Measurements from ENCODE around the gene MACROD1. TPM values are rescaled to one million over a fixed set of nuclear protein-coding genes. Genes with fewer than 3 reads are reported as not detected.

MACROD1 gene
- polyA plus RNA-seq, 4 donors: 13.1 to 137 (median 17.8) TPM

DNA sequence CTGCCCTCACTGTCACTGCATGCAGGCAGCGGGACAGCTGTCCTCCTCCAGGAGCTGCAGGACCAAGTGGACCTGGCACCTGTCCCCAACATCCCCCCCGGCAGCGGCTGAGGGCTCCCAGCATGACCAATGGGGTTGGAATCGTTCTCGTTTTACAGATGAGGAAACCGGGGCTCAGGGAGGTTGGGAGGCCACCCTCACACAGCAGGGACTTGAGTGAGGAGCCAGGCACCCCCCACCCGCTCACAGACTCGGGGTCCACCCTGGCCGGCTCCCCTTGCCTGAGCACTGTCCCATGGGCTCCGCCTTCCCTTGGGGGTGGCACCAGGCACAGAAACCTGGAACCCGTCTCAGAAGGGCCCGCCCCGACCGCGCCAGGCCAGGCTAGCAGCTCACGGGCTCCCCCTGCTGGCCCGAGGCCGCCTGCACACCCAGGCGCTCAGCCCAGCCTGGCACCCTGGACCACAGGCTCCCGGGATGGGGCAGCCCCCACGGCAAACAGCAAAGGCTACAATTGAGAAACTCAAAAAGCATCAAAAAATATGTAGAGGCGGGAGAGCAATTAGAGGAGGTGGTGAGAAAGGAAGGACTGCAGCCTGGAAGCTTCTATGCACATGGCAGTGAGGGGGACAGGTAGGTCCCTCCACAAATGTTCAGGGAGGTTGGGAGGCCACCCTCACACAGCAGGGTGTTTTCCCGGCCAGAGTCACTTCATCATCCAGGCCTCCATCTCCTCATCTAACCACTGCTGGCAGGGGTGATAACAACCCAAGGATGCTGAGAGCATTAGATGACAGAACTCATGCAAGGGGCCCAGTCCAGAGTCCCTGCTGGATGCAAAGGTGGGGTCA, 12.8 kb downstream of the MACROD1 start:
- 18 to 24% (median 20%) methylated on average over 23 of the region's 23 CpGs for WGBS, 3 donors
- peaks cover 0 to 5% (median 2%) of the 10 kb centered on the region in 3 donors for H3K4me1 ChIP-seq (ENCODE audit: control insufficient read depth in 3 of 3, insufficient read depth in 2 of 3, low read depth in 1 of 3, low read length in 2 of 3)
- peaks cover 0 to 29% (median 0%) of the 10 kb centered on the region in 3 donors for H3K36me3 ChIP-seq (ENCODE audit: control insufficient read depth in 3 of 3, insufficient read depth in 2 of 3, low read depth in 1 of 3, low read length in 3 of 3)
- H3K27me3 ChIP-seq (ENCODE audit: control insufficient read depth in 3 of 3, insufficient read depth in 3 of 3, low read length in 3 of 3): no peaks in the 10 kb centered on the region
- H3K4me3 ChIP-seq (ENCODE audit: low read depth in 1 of 3, low read length in 3 of 3): no peak overlapping the region
- DNase-seq: peak; percentile 50 to 67
- H3K9me3 ChIP-seq (ENCODE audit: control insufficient read depth in 2 of 2, insufficient read depth in 1 of 2, low read depth in 1 of 2, low read length in 1 of 2): no peaks in the 10 kb centered on the region
- no peak for FAIRE-seq
- no peak overlapping the region for H3K27ac ChIP-seq (ENCODE audit: low read depth in 1 of 3, low read length in 2 of 3)

DNA sequence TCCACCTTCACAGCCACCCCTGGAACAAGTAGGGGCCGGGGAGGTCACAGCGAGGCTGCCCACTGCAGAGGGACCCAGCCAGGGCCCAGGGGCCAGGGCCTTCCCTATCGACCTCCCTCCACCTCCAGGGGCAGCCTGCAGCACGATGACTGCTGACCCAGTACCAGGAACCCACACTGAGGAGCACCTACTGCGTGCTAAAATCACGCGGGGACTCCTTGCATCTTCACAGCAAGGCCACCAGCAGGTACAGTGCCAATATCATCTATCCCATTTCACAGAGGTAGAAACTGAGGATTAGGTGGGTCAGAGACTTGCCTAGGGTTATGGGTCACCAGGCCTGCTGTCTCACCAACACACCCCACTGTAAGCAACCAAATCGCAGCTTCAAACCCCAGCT, 14.6 kb downstream of the MACROD1 start:
- FAIRE-seq (no peak), DNase-seq (no peak)
- no peak overlapping the region for H3K27ac ChIP-seq (ENCODE audit: low read depth in 1 of 3, low read length in 2 of 3)
- H3K4me3 ChIP-seq (ENCODE audit: low read depth in 1 of 3, low read length in 3 of 3): no peak overlapping the region
- H3K36me3 ChIP-seq (ENCODE audit: control insufficient read depth in 3 of 3, insufficient read depth in 2 of 3, low read depth in 1 of 3, low read length in 3 of 3): peaks cover 0 to 23% (median 0%) of the 10 kb centered on the region in 3 donors
- H3K4me1 ChIP-seq (ENCODE audit: control insufficient read depth in 3 of 3, insufficient read depth in 2 of 3, low read depth in 1 of 3, low read length in 2 of 3): peaks cover 0 to 5% (median 2%) of the 10 kb centered on the region in 3 donors
- H3K9me3 ChIP-seq (ENCODE audit: control insufficient read depth in 2 of 2, insufficient read depth in 1 of 2, low read depth in 1 of 2, low read length in 1 of 2): no peaks in the 10 kb centered on the region
- WGBS, 3 donors: 87 to 93% (median 91%) methylated on average over 8 of the region's 8 CpGs
- no peaks in the 10 kb centered on the region for H3K27me3 ChIP-seq (ENCODE audit: control insufficient read depth in 3 of 3, insufficient read depth in 3 of 3, low read length in 3 of 3)

DNA sequence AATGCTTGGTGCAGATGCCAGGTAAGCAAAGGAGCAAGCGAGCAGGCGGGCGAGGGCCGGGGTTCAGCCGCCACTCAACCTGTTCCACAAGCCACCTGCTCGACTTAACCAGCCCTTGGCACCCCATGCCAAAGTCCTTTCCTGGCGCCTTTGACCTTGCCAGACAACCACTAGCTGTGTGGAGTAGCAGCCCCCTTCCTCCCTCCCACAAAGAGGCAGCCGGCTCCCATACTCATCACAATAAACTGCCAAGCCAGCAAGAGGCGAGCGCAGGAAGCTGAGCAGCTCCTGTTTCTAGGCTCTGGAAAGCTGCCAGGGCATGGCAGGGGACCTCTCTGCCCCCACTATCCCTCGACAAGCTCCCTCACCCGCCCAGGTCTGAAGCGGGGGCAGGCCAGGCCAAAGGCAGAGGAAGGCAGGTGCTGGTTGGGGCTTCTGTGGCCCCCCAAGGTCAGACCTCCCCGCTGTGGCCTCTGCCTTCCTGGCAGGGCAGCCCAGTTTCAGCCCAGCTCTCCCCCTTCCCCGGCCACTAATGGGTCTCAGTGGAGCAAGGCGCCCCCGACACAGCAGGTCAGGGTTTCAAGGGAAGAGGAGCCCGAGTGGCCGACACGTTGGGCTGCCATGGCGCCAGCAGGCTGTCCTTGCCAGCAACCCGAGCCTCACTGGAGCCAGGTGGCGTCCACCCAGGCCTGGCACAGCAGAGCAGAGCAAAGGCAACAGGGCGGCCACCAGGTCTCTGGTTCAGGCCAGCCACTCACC, 15.3 kb downstream of the MACROD1 start:
- DNase-seq (peak in 1 of 2 donors; percentile 28), FAIRE-seq (no peak)
- H3K4me3 ChIP-seq (ENCODE audit: low read depth in 1 of 3, low read length in 3 of 3): no peak overlapping the region
- WGBS, 3 donors: 45 to 74% (median 51%) methylated on average over 22 to 24 of the region's 24 CpGs
- H3K36me3 ChIP-seq (ENCODE audit: control insufficient read depth in 3 of 3, insufficient read depth in 2 of 3, low read depth in 1 of 3, low read length in 3 of 3): peaks cover 0 to 23% (median 0%) of the 10 kb centered on the region in 3 donors
- peaks cover 0 to 5% (median 2%) of the 10 kb centered on the region in 3 donors for H3K4me1 ChIP-seq (ENCODE audit: control insufficient read depth in 3 of 3, insufficient read depth in 2 of 3, low read depth in 1 of 3, low read length in 2 of 3)
- no peaks in the 10 kb centered on the region for H3K9me3 ChIP-seq (ENCODE audit: control insufficient read depth in 2 of 2, insufficient read depth in 1 of 2, low read depth in 1 of 2, low read length in 1 of 2)
- H3K27me3 ChIP-seq (ENCODE audit: control insufficient read depth in 3 of 3, insufficient read depth in 3 of 3, low read length in 3 of 3): no peaks in the 10 kb centered on the region
- H3K27ac ChIP-seq (ENCODE audit: low read depth in 1 of 3, low read length in 2 of 3): no peak overlapping the region

DNA sequence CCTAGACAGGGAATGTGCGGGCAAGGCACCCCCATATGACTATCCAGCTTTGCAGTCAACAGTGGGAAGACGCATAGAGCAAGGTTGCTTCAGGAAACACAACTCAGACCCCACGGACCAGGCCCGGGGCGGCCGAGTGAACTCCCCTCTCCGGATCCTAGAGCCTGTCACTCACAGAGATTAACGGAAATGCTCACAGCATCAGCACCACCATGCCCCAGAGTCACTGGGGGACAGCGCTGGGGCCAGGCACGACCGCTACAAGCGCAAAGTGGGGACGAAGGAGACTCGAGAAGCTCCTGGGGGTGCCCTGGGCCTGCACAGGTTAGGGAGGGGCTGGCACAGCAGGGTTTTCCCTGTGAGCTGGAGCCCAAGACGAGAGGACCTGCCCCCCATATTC, 15.9 kb downstream of the MACROD1 start:
- Histone ChIP-seq H3K36me3 (ENCODE audit: control insufficient read depth in 3 of 3, insufficient read depth in 2 of 3, low read depth in 1 of 3, low read length in 3 of 3) (peaks cover 0 to 25% (median 0%) of the 10 kb centered on the region in 3 donors), H3K4me3 (ENCODE audit: low read depth in 1 of 3, low read length in 3 of 3) (no peak overlapping the region), H3K4me1 (ENCODE audit: control insufficient read depth in 3 of 3, insufficient read depth in 2 of 3, low read depth in 1 of 3, low read length in 2 of 3) (peaks cover 0 to 5% (median 2%) of the 10 kb centered on the region in 3 donors), H3K27ac (ENCODE audit: low read depth in 1 of 3, low read length in 2 of 3) (no peak overlapping the region), H3K27me3 (ENCODE audit: control insufficient read depth in 3 of 3, insufficient read depth in 3 of 3, low read length in 3 of 3) (no peaks in the 10 kb centered on the region), H3K9me3 (ENCODE audit: control insufficient read depth in 2 of 2, insufficient read depth in 1 of 2, low read depth in 1 of 2, low read length in 1 of 2) (no peaks in the 10 kb centered on the region)
- FAIRE-seq (no peak), DNase-seq (no peak)
- 77 to 89% (median 81%) methylated on average over 15 of the region's 15 CpGs for WGBS, 3 donors

DNA sequence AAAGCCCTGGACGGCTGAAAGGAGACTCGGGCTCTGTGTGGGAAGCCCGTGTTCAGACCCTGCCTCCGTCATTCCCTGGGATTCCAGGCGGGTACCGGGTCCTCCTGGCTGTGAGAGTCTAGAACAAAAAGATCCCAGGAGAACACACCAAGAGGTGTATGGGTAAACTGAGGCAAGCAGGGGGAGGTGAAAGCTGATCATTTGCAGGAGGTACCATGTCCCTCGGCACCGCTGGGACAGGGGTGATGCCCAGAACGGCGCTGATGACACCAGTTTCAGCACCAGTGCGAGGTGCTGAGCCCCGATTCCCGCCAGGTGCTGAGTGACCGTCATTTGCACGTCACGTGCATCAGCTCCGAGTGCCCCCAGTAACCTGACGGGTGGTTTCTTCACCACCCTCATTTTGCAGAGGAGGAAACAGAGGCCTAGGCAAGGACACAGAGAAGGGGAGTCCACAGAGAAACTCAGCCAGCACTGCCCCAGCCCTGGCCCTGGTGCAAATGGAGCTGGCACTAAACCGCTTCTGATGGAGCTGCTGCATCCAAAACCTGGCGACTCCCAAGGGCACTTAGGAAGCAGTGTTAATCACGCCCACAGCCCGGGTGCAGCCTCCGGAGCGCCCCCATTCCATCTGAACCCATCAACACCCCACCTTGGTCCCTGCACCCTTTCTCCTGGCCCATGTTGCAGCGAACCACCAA, 16.8 kb downstream of the MACROD1 start:
- Histone ChIP-seq H3K4me3 (ENCODE audit: low read depth in 1 of 3, low read length in 3 of 3) (no peak overlapping the region), H3K36me3 (ENCODE audit: control insufficient read depth in 3 of 3, insufficient read depth in 2 of 3, low read depth in 1 of 3, low read length in 3 of 3) (peaks cover 0 to 33% (median 0%) of the 10 kb centered on the region in 3 donors), H3K27me3 (ENCODE audit: control insufficient read depth in 3 of 3, insufficient read depth in 3 of 3, low read length in 3 of 3) (no peaks in the 10 kb centered on the region), H3K27ac (ENCODE audit: low read depth in 1 of 3, low read length in 2 of 3) (no peak overlapping the region), H3K9me3 (ENCODE audit: control insufficient read depth in 2 of 2, insufficient read depth in 1 of 2, low read depth in 1 of 2, low read length in 1 of 2) (no peaks in the 10 kb centered on the region), H3K4me1 (ENCODE audit: control insufficient read depth in 3 of 3, insufficient read depth in 2 of 3, low read depth in 1 of 3, low read length in 2 of 3) (peaks cover 0 to 5% (median 2%) of the 10 kb centered on the region in 3 donors)
- DNase-seq: no peak
- WGBS, 3 donors: 83 to 88% (median 84%) methylated on average over 21 to 25 of the region's 25 CpGs
- FAIRE-seq: no peak

DNA sequence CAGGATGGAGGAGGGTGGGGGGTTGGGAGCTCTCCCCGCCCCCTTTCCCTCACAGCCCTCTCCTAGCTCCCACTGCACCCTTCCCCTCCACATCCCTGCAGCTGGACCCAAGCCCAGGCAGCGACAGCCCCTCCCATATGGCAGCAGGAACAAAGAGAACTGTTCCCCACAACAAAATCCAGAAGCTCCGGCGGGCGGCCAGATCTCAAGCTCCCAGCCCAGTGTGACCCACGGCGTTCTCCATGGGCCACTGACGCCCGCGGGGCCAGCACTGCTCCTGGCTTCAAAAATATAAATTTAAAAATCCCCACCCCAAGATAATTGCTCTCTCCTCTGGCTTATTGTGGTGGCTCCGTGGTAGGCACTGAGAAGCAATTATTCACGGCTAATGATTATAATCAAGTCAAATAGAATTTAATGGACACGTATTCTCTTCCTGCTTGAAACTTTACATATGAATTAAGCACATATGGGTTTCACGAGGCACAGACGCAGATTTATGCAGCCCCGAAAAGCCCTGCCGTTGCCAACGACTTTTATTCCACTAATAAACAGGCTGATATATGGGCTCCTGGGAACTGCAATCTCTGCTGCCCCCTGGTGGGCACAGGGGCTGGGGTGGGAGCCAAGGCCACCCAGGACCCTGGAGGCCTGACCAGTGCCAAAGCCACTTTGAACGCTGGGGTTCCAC, 17.5 kb downstream of the MACROD1 start:
- Histone ChIP-seq H3K27ac (ENCODE audit: low read depth in 1 of 3, low read length in 2 of 3) (peak overlapping the region in 1 of 3 donors; percentile 53), H3K4me3 (ENCODE audit: low read depth in 1 of 3, low read length in 3 of 3) (no peak overlapping the region), H3K9me3 (ENCODE audit: control insufficient read depth in 2 of 2, insufficient read depth in 1 of 2, low read depth in 1 of 2, low read length in 1 of 2) (no peaks in the 10 kb centered on the region), H3K4me1 (ENCODE audit: control insufficient read depth in 3 of 3, insufficient read depth in 2 of 3, low read depth in 1 of 3, low read length in 2 of 3) (peaks cover 0 to 5% (median 2%) of the 10 kb centered on the region in 3 donors), H3K27me3 (ENCODE audit: control insufficient read depth in 3 of 3, insufficient read depth in 3 of 3, low read length in 3 of 3) (no peaks in the 10 kb centered on the region), H3K36me3 (ENCODE audit: control insufficient read depth in 3 of 3, insufficient read depth in 2 of 3, low read depth in 1 of 3, low read length in 3 of 3) (peaks cover 0 to 33% (median 0%) of the 10 kb centered on the region in 3 donors)
- 34 to 44% (median 42%) methylated on average over 19 of the region's 19 CpGs for WGBS, 3 donors
- DNase-seq (peak; percentile 58 to 85), FAIRE-seq (no peak)

DNA sequence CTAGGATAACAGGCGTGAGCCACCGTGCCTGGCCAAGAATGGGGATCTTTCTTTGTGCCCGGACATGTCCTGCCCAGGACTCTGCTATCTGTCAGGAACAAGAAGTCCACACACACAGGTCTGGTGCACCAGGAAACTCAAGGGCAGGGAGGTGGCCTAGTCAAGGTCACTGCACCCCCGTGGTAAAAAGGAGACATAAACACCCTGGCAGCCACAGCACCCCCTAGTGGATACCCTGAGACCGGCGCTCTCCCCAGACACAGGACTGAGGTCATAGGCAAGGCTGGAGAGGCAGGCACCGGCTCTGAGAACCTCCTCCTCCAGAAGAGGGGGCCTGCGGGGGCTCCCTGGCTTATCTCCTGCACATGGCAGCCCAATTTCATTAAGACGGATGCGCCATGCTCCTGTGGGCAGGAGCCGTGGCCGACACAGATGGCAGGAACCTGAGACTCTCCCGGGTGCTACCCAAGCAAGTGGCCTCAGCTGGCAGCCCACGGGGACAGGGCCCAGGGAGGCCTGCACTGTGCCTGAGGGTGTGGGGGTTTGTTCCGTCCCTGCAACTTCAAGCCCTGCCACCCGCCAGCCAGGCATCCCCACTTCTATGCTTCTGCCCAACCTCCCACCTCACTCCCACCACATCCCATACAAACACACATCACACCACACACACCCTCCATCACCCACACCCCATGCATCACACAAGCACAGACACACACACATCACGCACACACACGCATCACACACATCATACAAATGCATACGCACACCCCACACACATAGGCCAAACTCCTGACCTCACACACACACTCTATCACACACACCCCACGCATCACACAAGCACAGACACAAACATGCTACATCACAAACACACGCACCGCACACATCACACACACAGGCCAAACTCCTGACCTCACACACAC, 19.6 kb downstream of the MACROD1 start:
- FAIRE-seq: no peak
- 70 to 77% (median 74%) methylated on average over 20 to 22 of the region's 22 CpGs for WGBS, 3 donors
- Histone ChIP-seq H3K4me1 (ENCODE audit: control insufficient read depth in 3 of 3, insufficient read depth in 2 of 3, low read depth in 1 of 3, low read length in 2 of 3) (peaks cover 0 to 5% (median 0%) of the 10 kb centered on the region in 3 donors), H3K36me3 (ENCODE audit: control insufficient read depth in 3 of 3, insufficient read depth in 2 of 3, low read depth in 1 of 3, low read length in 3 of 3) (peaks cover 0 to 32% (median 0%) of the 10 kb centered on the region in 3 donors), H3K27me3 (ENCODE audit: control insufficient read depth in 3 of 3, insufficient read depth in 3 of 3, low read length in 3 of 3) (no peaks in the 10 kb centered on the region), H3K9me3 (ENCODE audit: control insufficient read depth in 2 of 2, insufficient read depth in 1 of 2, low read depth in 1 of 2, low read length in 1 of 2) (no peaks in the 10 kb centered on the region), H3K4me3 (ENCODE audit: low read depth in 1 of 3, low read length in 3 of 3) (no peak overlapping the region), H3K27ac (ENCODE audit: low read depth in 1 of 3, low read length in 2 of 3) (no peak overlapping the region)
- DNase-seq: peak; percentile 55 to 63
